HCT116 (cell line): ENCODE data around the gene VAMP1.
"Not testable (repeated sequence)": the region's sequence is repeated elsewhere in the genome, so short reads cannot be mapped to it uniquely, and the experiment has no call there.

Experiments
- EZH2 ChIP-seq: fragments of 200-600 bp; sonication (generic); IDR thresholded peaks from 2 replicates; pipeline ENCODE4 v1.6.1; 2017; ENCODE audit warnings: antibody characterized with exemption, mixed run types
- EZH2phosphoT487 ChIP-seq: fragments of 200-600 bp; IDR thresholded peaks from 2 replicates; pipeline ENCODE4 v1.6.1; 2018; ENCODE audit warnings: antibody characterized with exemption, borderline replicate concordance
- JUND ChIP-seq: IDR thresholded peaks from 2 replicates; pipeline ENCODE4 v1.6.1; 2012
- MAX ChIP-seq: IDR thresholded peaks from 2 replicates; pipeline ENCODE4 v1.6.1; 2012
- POLR2A ChIP-seq: IDR thresholded peaks from 2 replicates; pipeline ENCODE4 v1.7.0; 2011; ENCODE audit warnings: borderline replicate concordance; ENCODE audit not compliant: insufficient read depth, insufficient read length; ENCODE audit errors: extremely low read depth
- POLR2AphosphoS5 ChIP-seq: IDR thresholded peaks from 2 replicates; pipeline ENCODE4 v1.6.1; 2011; ENCODE audit warnings: mild to moderate bottlenecking, low read depth, low read length, moderate library complexity
- RAD21 ChIP-seq: IDR thresholded peaks from 2 replicates; pipeline ENCODE4 v1.6.1; 2012; ENCODE audit warnings: low read depth, mild to moderate bottlenecking
- SRF ChIP-seq: IDR thresholded peaks from 2 replicates; pipeline ENCODE4 v1.6.1; 2012; ENCODE audit warnings: low read depth
- TCF7L2 ChIP-seq: IDR thresholded peaks from 2 replicates; pipeline ENCODE4 v1.7.0; 2011; ENCODE audit warnings: borderline replicate concordance, inconsistent platforms; ENCODE audit not compliant: insufficient read depth, insufficient read length; ENCODE audit errors: extremely low read depth
- TF ChIP-seq, protein P1 (sequence below), 3 experiments: fragments of 200-600 bp in 1 of 3; sonication (generic) in 1 of 3; IDR thresholded peaks in 2 of 3; conservative IDR thresholded peaks in 1 of 3; 2 replicates each; pipeline ENCODE4 v1.5.1; 2012 to 2017; ENCODE audit warnings: low read depth in 2 of 3, low read length in 2 of 3, antibody characterized with exemption in 1 of 3, borderline replicate concordance in 1 of 3, control low read depth in 1 of 3, mild to moderate bottlenecking in 1 of 3, mixed read lengths in 1 of 3, mixed run types in 1 of 3, moderate library complexity in 1 of 3; ENCODE audit not compliant: insufficient read depth in 1 of 3
- TF ChIP-seq, protein P2 (sequence below): IDR thresholded peaks from 2 replicates; pipeline ENCODE4 v1.6.1; 2012; ENCODE audit warnings: low read depth

- TF ChIP-seq, protein P1, sequence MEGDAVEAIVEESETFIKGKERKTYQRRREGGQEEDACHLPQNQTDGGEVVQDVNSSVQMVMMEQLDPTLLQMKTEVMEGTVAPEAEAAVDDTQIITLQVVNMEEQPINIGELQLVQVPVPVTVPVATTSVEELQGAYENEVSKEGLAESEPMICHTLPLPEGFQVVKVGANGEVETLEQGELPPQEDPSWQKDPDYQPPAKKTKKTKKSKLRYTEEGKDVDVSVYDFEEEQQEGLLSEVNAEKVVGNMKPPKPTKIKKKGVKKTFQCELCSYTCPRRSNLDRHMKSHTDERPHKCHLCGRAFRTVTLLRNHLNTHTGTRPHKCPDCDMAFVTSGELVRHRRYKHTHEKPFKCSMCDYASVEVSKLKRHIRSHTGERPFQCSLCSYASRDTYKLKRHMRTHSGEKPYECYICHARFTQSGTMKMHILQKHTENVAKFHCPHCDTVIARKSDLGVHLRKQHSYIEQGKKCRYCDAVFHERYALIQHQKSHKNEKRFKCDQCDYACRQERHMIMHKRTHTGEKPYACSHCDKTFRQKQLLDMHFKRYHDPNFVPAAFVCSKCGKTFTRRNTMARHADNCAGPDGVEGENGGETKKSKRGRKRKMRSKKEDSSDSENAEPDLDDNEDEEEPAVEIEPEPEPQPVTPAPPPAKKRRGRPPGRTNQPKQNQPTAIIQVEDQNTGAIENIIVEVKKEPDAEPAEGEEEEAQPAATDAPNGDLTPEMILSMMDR (IDR thresholded peaks at IDR 0.05 in 2 of 3, conservative IDR thresholded peaks at IDR 0.05 in 1 of 3; ENCODE audit: borderline replicate concordance in 1 of 3, insufficient read depth in 1 of 3, low read depth in 2 of 3, low read length in 2 of 3) = not testable (repeated sequence)
- not testable (repeated sequence) for TF ChIP-seq POLR2AphosphoS5, EZH2, MAX, EZH2phosphoT487, SRF, RAD21, JUND, TCF7L2, POLR2A
- TF ChIP-seq, protein P2, sequence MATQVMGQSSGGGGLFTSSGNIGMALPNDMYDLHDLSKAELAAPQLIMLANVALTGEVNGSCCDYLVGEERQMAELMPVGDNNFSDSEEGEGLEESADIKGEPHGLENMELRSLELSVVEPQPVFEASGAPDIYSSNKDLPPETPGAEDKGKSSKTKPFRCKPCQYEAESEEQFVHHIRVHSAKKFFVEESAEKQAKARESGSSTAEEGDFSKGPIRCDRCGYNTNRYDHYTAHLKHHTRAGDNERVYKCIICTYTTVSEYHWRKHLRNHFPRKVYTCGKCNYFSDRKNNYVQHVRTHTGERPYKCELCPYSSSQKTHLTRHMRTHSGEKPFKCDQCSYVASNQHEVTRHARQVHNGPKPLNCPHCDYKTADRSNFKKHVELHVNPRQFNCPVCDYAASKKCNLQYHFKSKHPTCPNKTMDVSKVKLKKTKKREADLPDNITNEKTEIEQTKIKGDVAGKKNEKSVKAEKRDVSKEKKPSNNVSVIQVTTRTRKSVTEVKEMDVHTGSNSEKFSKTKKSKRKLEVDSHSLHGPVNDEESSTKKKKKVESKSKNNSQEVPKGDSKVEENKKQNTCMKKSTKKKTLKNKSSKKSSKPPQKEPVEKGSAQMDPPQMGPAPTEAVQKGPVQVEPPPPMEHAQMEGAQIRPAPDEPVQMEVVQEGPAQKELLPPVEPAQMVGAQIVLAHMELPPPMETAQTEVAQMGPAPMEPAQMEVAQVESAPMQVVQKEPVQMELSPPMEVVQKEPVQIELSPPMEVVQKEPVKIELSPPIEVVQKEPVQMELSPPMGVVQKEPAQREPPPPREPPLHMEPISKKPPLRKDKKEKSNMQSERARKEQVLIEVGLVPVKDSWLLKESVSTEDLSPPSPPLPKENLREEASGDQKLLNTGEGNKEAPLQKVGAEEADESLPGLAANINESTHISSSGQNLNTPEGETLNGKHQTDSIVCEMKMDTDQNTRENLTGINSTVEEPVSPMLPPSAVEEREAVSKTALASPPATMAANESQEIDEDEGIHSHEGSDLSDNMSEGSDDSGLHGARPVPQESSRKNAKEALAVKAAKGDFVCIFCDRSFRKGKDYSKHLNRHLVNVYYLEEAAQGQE = not testable (repeated sequence)
Measured at GRCh38 chr12:6467571-6468282, 2.8 kb downstream of the VAMP1 start.
